H9 (cell line): ENCODE measurements around the gene EGFR. TPM values are rescaled to one million over a fixed set of nuclear protein-coding genes. Genes with fewer than 3 reads are reported as not detected.

Source experiments
- DNase-seq: peaks from one replicate; pipeline ENCODE4 v3.0.0-alpha.2; 2017
- H2AFZ ChIP-seq: one replicate; pipeline ENCODE4 v1.6.1; 2013; ENCODE audit warnings: mild to moderate bottlenecking, low read length, control low read depth, moderate library complexity
- H2AK5ac ChIP-seq: 2 replicates; pipeline ENCODE4 v1.6.1; 2013; ENCODE audit warnings: low read length, control low read depth, mixed read lengths; ENCODE audit not compliant: insufficient read length
- H2BK120ac ChIP-seq: one replicate; pipeline ENCODE4 v1.6.1; 2013; ENCODE audit warnings: low read depth, mild to moderate bottlenecking, low read length, control low read depth, inconsistent platforms; ENCODE audit not compliant: poor library complexity, severe bottlenecking
- H2BK12ac ChIP-seq: 2 replicates; pipeline ENCODE4 v1.6.1; 2013; ENCODE audit warnings: low read length, control low read depth, mixed read lengths, low read depth; ENCODE audit not compliant: insufficient read length
- H2BK15ac ChIP-seq: 2 replicates; pipeline ENCODE4 v1.6.1; 2013; ENCODE audit warnings: low read depth, low read length, control low read depth
- H2BK20ac ChIP-seq: one replicate; pipeline ENCODE4 v1.6.1; 2013; ENCODE audit warnings: low read depth, mild to moderate bottlenecking, low read length, control low read depth, inconsistent platforms; ENCODE audit not compliant: poor library complexity, severe bottlenecking
- H2BK5ac ChIP-seq: 2 replicates; pipeline ENCODE4 v1.6.1; 2013; ENCODE audit warnings: low read length, control low read depth, mixed read lengths; ENCODE audit not compliant: insufficient read length
- H3K14ac ChIP-seq: 2 replicates; pipeline ENCODE4 v1.6.1; 2013; ENCODE audit warnings: low read length, control low read depth; ENCODE audit not compliant: insufficient read depth
- H3K18ac ChIP-seq: 2 replicates; pipeline ENCODE4 v1.6.1; 2013; ENCODE audit warnings: low read depth, mild to moderate bottlenecking, mixed read lengths, low read length, control low read depth; ENCODE audit not compliant: insufficient read length
- H3K23ac ChIP-seq: 2 replicates; pipeline ENCODE4 v1.6.1; 2013; ENCODE audit warnings: low read length, control low read depth, mixed read lengths, low read depth; ENCODE audit not compliant: insufficient read length
- H3K23me2 ChIP-seq: 2 replicates; pipeline ENCODE4 v1.6.1; 2013; ENCODE audit warnings: low read depth, mild to moderate bottlenecking, mixed read lengths, low read length, control low read depth; ENCODE audit not compliant: insufficient read length, poor library complexity, severe bottlenecking
- H3K27ac ChIP-seq: 2 replicates; pipeline ENCODE4 v1.5.1; 2013; ENCODE audit warnings: low read length, control low read depth, mixed read lengths, low read depth; ENCODE audit not compliant: insufficient read length
- H3K27me3 ChIP-seq: 2 replicates; pipeline ENCODE4 v1.6.1; 2013; ENCODE audit warnings: low read length, control low read depth, inconsistent platforms; ENCODE audit not compliant: insufficient read depth
- H3K4ac ChIP-seq: 2 replicates; pipeline ENCODE4 v1.6.1; 2013; ENCODE audit warnings: low read depth, mild to moderate bottlenecking, control low read depth, inconsistent platforms, low read length, moderate library complexity
- H3K4me1 ChIP-seq: 2 replicates; pipeline ENCODE4 v1.6.1; 2013; ENCODE audit warnings: low read length, control low read depth, inconsistent platforms; ENCODE audit not compliant: insufficient read depth
- H3K4me2 ChIP-seq: 2 replicates; pipeline ENCODE4 v1.6.1; 2013; ENCODE audit warnings: low read length, control low read depth, mixed read lengths; ENCODE audit not compliant: insufficient read length, insufficient read depth
- H3K56ac ChIP-seq: 2 replicates; pipeline ENCODE4 v1.6.1; 2013; ENCODE audit warnings: low read depth, mild to moderate bottlenecking, mixed read lengths, low read length, control low read depth; ENCODE audit not compliant: insufficient read length
- H3K79me1 ChIP-seq: 2 replicates; pipeline ENCODE4 v1.6.1; 2013; ENCODE audit warnings: low read depth, mild to moderate bottlenecking, moderate library complexity, low read length, control low read depth, inconsistent platforms; ENCODE audit not compliant: insufficient read depth, poor library complexity, severe bottlenecking
- H3K79me2 ChIP-seq: 2 replicates; pipeline ENCODE4 v1.6.1; 2013; ENCODE audit warnings: low read length, control low read depth, inconsistent platforms; ENCODE audit not compliant: insufficient read depth
- H3K9ac ChIP-seq: 2 replicates; pipeline ENCODE4 v1.6.1; 2013; ENCODE audit warnings: low read length, control low read depth, mixed read lengths; ENCODE audit not compliant: insufficient read length; ENCODE audit errors: extremely low read depth
- H3K9me3 ChIP-seq: one replicate; pipeline ENCODE4 v1.6.1; 2013; ENCODE audit warnings: low read depth, low read length, inconsistent platforms; ENCODE audit not compliant: control insufficient read depth
- H3T11ph ChIP-seq: one replicate; pipeline ENCODE4 v1.6.1; 2013; ENCODE audit warnings: mild to moderate bottlenecking, low read length, control low read depth, inconsistent platforms
- H4K20me1 ChIP-seq: one replicate; pipeline ENCODE4 v1.6.1; 2013; ENCODE audit not compliant: control insufficient read depth, insufficient read length, insufficient read depth
- H4K5ac ChIP-seq: 2 replicates; pipeline ENCODE4 v1.6.1; 2013; ENCODE audit warnings: low read depth, mild to moderate bottlenecking, mixed read lengths, low read length, control low read depth; ENCODE audit not compliant: insufficient read length
- H4K8ac ChIP-seq: replicated peaks from 2 replicates; pipeline ENCODE4 v1.6.1; 2013; ENCODE audit warnings: low read length, control low read depth, mixed read lengths, low read depth; ENCODE audit not compliant: insufficient read length
- H4K91ac ChIP-seq: 2 replicates; pipeline ENCODE4 v1.6.1; 2013; ENCODE audit warnings: low read depth, mild to moderate bottlenecking, moderate library complexity, mixed read lengths, low read length, control low read depth; ENCODE audit not compliant: insufficient read length
- H3K27ac Mint-ChIP-seq, 3 experiments: 2 replicates in 2 of 3; 3 replicates in 1 of 3; pipeline ENCODE4 v1.8.0; 2020 to 2021; ENCODE audit warnings: mixed read lengths in 3 of 3, mild to moderate bottlenecking in 1 of 3, moderate library complexity in 1 of 3
- H3K27me3 Mint-ChIP-seq: 2 replicates; pipeline ENCODE4 v1.8.0; 2021; ENCODE audit warnings: low read depth, mild to moderate bottlenecking, moderate library complexity, mixed read lengths
- H3K36me3 Mint-ChIP-seq, 3 experiments: 2 replicates in 2 of 3; 3 replicates in 1 of 3; pipeline ENCODE4 v1.8.0; 2020 to 2021; ENCODE audit warnings: low read depth in 3 of 3, mixed read lengths in 3 of 3; ENCODE audit not compliant: insufficient read depth in 1 of 3
- H3K4me1 Mint-ChIP-seq, 2 experiments: 2 replicates each; pipeline ENCODE4 v1.8.0; 2020; ENCODE audit warnings: mixed read lengths in 2 of 2
- H3K4me3 Mint-ChIP-seq, 2 experiments: 2 replicates in 1 of 2; 3 replicates in 1 of 2; pipeline ENCODE4 v1.8.0; 2020 to 2021; ENCODE audit warnings: mild to moderate bottlenecking in 2 of 2, mixed read lengths in 2 of 2, moderate library complexity in 1 of 2
- H3K9me3 Mint-ChIP-seq, 2 experiments: 2 replicates in 1 of 2; 3 replicates in 1 of 2; pipeline ENCODE4 v1.8.0; 2020; ENCODE audit warnings: mild to moderate bottlenecking in 2 of 2, mixed read lengths in 2 of 2, moderate library complexity in 1 of 2
- CTCF ChIP-seq: fragments of 200-600 bp; sonication (generic); conservative IDR thresholded peaks from 3 replicates; pipeline ENCODE4 v1.8.0; 2021; ENCODE audit warnings: antibody characterized with exemption, mild to moderate bottlenecking
- WGBS: extraction: QIAGEN DNeasy Blood & Tissue Kit; methylation state at CpG from one replicate; pipeline ENCODE4 v1.1.7; 2013; ENCODE audit warnings: missing lambda C conversion rate, low lambda C conversion rate, mixed read lengths; ENCODE audit not compliant: insufficient read length; ENCODE audit errors: extremely low coverage; 5-methylcytosine and 5-hydroxymethylcytosine counted together
- total RNA-seq: library from RNA; stranded (reverse); gene quantifications from 2 replicates; pipeline ENCODE4 v1.2.1, GENCODE V29; 2021

Gene EGFR
- total RNA-seq, 1 experiment from 2014 or later = 3.3 TPM

- H3K56ac ChIP-seq = no peak overlapping the region
- H3K9me3 ChIP-seq = no peaks in the 10 kb centered on the region
- H3K14ac ChIP-seq = no peak overlapping the region
- H2AK5ac ChIP-seq = no peak overlapping the region
- no peak overlapping the region for H2BK120ac ChIP-seq
- Mint-ChIP-seq H3K36me3 (no peaks in the 10 kb centered on the region), H3K27ac (peak overlapping the region in 1 of 3 experiments; percentile 34; a peak in 1 of 7 replicates), H3K4me3 (no peak overlapping the region), H3K27me3 (peaks cover 3% of the 10 kb centered on the region; the same call in 1 of the 2 replicates), H3K4me1 (peaks cover 10 to 17% of the 10 kb centered on the region in 2 experiments), H3K9me3 (no peaks in the 10 kb centered on the region)
- H4K20me1 ChIP-seq = no peaks in the 10 kb centered on the region
- H3K23ac ChIP-seq = no peak overlapping the region
- no peak for DNase-seq
- no peaks in the 10 kb centered on the region for H3K4me1 ChIP-seq
- no peaks in the 10 kb centered on the region for H3K79me1 ChIP-seq
- TF ChIP-seq CTCF = no peak
- no peaks in the 10 kb centered on the region for H3K79me2 ChIP-seq
- no peak overlapping the region for H3K4ac ChIP-seq
- no peak overlapping the region for H4K91ac ChIP-seq
- no peak overlapping the region for H3K27ac ChIP-seq
- no peak overlapping the region for H3T11ph ChIP-seq
- no peak overlapping the region for H2BK5ac ChIP-seq
- H4K5ac ChIP-seq = no peak overlapping the region
- H2BK20ac ChIP-seq = no peak overlapping the region
- no peak overlapping the region for H2BK12ac ChIP-seq
- H3K18ac ChIP-seq = no peak overlapping the region
- H2AFZ ChIP-seq = no peak overlapping the region
- no peak overlapping the region for H2BK15ac ChIP-seq
- no peak overlapping the region for H3K9ac ChIP-seq
- H3K23me2 ChIP-seq = no peaks in the 10 kb centered on the region
- WGBS = no CpG with 5 or more reads among the region's 4 CpGs
- no peak overlapping the region for H3K4me2 ChIP-seq
- no peak overlapping the region for H4K8ac ChIP-seq
- H3K27me3 ChIP-seq = no peaks in the 10 kb centered on the region
These were observed 78.3 kb downstream of the EGFR start for GRCh38 chr7:55097100-55097499.
